ENCODE measurements around the gene MAPK8IP1.
A peak's percentile ranks its signal among the peaks of the same experiment; 100 is the strongest.

MAPK8IP1 gene

DNA sequence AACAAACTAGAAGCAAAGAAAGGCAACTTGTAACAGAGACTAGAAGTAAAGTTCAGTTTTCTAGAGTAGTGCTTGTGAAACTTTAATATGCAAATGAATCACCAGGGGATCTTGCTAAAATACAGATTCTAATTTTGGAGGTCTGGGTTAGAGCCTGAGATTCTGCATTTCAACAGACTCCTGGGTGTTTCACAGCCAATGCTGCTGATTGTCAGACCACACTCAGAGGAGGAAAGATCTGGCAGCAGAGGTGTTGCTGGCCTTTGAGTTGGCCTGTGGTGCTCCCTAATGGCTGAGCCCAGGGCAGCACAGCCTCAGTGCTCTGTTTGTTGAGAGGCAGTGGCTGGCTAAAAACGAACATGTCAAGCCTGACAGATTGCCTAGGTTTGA is 32.7 kb upstream of the MAPK8IP1 start:
- no peak overlapping the region for H3K4me3 ChIP-seq (replicated peaks in 1 of 2; ENCODE audit: low read depth in 2 of 2, low read length in 2 of 2)
- peak in 1 of 2 donors; percentile 9 for DNase-seq (ENCODE audit: low read depth in 2 of 2)
- TF ChIP-seq CTCF (IDR thresholded peaks at IDR 0.05; ENCODE audit: low read depth, low read length) = no peak

- no peak for DNase-seq (ENCODE audit: low read depth in 2 of 2)
- no peak for TF ChIP-seq CTCF (IDR thresholded peaks at IDR 0.05; ENCODE audit: low read depth, low read length)
- H3K4me3 ChIP-seq (replicated peaks in 1 of 2; ENCODE audit: low read depth in 2 of 2, low read length in 2 of 2) = no peak overlapping the region
Measured at GRCh38 chr11:45853332-45854219, 31.9 kb upstream of the MAPK8IP1 start.

- no peak for TF ChIP-seq CTCF (IDR thresholded peaks at IDR 0.05; ENCODE audit: low read depth, low read length)
- no peak overlapping the region for H3K4me3 ChIP-seq (replicated peaks in 1 of 2; ENCODE audit: low read depth in 2 of 2, low read length in 2 of 2)
- no peak for DNase-seq (ENCODE audit: low read depth in 2 of 2)
Measured at GRCh38 chr11:45855308-45855707, 30.1 kb upstream of the MAPK8IP1 start.

DNA sequence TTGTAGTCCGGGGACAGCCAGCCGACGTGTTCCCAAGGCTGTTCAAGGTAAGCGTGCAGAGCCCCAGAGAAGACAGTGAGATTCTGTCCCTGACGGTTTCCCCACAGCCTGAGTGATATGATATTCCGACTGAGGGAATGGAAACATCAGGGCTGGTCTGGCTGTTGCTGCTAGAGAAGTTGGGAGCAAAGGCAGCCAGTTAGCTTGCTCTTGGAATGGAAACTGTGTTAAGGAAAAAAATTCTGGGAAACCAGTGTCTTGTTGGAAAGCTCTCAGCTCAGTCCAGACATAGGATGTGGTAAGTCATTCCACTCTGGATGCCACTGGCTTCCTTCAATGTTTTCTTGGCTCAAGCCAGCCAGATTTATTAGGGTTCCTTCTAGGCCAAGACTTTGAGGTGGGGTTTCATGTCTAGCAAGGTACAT is 29.4 kb upstream of the MAPK8IP1 start:
- DNase-seq (ENCODE audit: low read depth in 2 of 2) = peak in 1 of 2 donors; percentile 41
- no peak overlapping the region for H3K4me3 ChIP-seq (replicated peaks in 1 of 2; ENCODE audit: low read depth in 2 of 2, low read length in 2 of 2)
- no peak for TF ChIP-seq CTCF (IDR thresholded peaks at IDR 0.05; ENCODE audit: low read depth, low read length)

DNA sequence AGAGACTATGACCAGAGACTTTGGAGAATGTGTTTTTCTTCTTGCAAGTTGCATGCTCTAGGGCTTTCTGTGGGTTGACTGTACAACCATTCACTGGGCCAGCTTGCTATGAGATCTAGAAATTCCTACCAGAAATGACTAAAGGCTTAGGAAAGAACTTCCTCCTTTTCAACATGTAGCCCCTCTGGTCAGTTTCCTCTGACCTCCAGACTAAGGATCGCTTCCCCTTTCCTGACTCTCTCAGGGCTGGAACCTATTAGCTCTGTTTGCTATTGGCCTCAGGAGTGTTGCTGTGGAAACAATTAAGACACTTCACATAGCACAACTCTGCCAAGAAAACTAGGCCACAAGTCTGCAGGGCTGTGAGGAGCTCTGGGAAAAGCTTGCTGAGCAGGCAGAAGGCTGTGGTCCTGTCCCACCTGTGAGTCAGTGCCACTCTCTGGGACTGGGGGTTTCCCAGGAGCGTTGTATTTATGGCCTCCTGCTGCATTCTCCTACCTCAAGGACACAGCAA is 27.4 kb upstream of the MAPK8IP1 start:
- DNase-seq (ENCODE audit: low read depth in 2 of 2) = peak; percentile 73 to 95
- no peak overlapping the region for H3K4me3 ChIP-seq (replicated peaks in 1 of 2; ENCODE audit: low read depth in 2 of 2, low read length in 2 of 2)
- no peak for TF ChIP-seq CTCF (IDR thresholded peaks at IDR 0.05; ENCODE audit: low read depth, low read length)

GRCh38 chr11:45858751-45859398 is 26.6 kb upstream of the MAPK8IP1 start:
- no peak for DNase-seq (ENCODE audit: low read depth in 2 of 2)

More at GRCh38 chr11:45858751-45859398, 26.6 kb upstream of the MAPK8IP1 start:
- TF ChIP-seq CTCF (IDR thresholded peaks at IDR 0.05; ENCODE audit: low read depth, low read length) = no peak
- H3K4me3 ChIP-seq (replicated peaks in 1 of 2; ENCODE audit: low read depth in 2 of 2, low read length in 2 of 2) = no peak overlapping the region

All from cardiac fibroblast (primary cell).